K562 (cell line): ENCODE results near the gene CLCA2. TPM values are rescaled to one million over a fixed set of nuclear protein-coding genes. Genes with fewer than 3 reads are reported as not detected.

Experiments
- C11orf30 ChIP-seq: fragments of 450-650 bp; IDR thresholded peaks from 2 replicates; pipeline ENCODE4 v1.6.1; 2016; ENCODE audit warnings: low read depth, mild to moderate bottlenecking
- CXXC5 ChIP-seq: fragments of 250-450 bp; sonication (Bioruptor Pico); IDR thresholded peaks from 2 replicates; pipeline ENCODE4 v1.8.0; 2022; ENCODE audit warnings: inconsistent platforms, mild to moderate bottlenecking, moderate library complexity
- ELF1 ChIP-seq: fragments of 200-800 bp; sonication (Bioruptor generic); IDR thresholded peaks from 2 replicates; pipeline ENCODE4 v1.6.1; 2016; ENCODE audit warnings: missing genetic modification characterization, missing compliant biosample characterization
- ETS2 ChIP-seq: IDR thresholded peaks from 2 replicates; pipeline ENCODE4 v1.6.1; 2016; ENCODE audit warnings: borderline replicate concordance, missing genetic modification characterization, mild to moderate bottlenecking, moderate library complexity, missing compliant biosample characterization; ENCODE audit not compliant: poor library complexity, severe bottlenecking
- FOSL1 ChIP-seq: fragments of 200-800 bp; sonication (Bioruptor generic); conservative IDR thresholded peaks from 2 replicates; pipeline ENCODE4 v1.6.1; 2016; ENCODE audit warnings: missing genetic modification characterization, missing compliant biosample characterization
- FOXJ2 ChIP-seq: fragments of 200-800 bp; sonication (Bioruptor generic); IDR thresholded peaks from 2 replicates; pipeline ENCODE4 v1.6.1; 2016; ENCODE audit warnings: missing genetic modification characterization, missing compliant biosample characterization
- KAT8 ChIP-seq: fragments of 450-650 bp; IDR thresholded peaks from 2 replicates; pipeline ENCODE4 v1.6.1; 2016; ENCODE audit warnings: low read depth, mild to moderate bottlenecking
- NCOA1 ChIP-seq: fragments of 450-650 bp; IDR thresholded peaks from 2 replicates; pipeline ENCODE4 v1.6.1; 2016; ENCODE audit warnings: low read depth
- POLR2AphosphoS5 ChIP-seq: IDR thresholded peaks from 2 replicates; pipeline ENCODE4 v1.6.1; 2011; ENCODE audit warnings: mild to moderate bottlenecking, low read depth, low read length, moderate library complexity; ENCODE audit not compliant: control insufficient read depth, insufficient read depth
- PRMT5 ChIP-seq: sonication (generic); formaldehyde crosslinking; IDR thresholded peaks from 2 replicates; pipeline ENCODE4 v1.5.0; 2020; ENCODE audit warnings: missing genetic modification reagents
- SAP30 ChIP-seq: fragments of 200-600 bp; sonication (generic); IDR thresholded peaks from 2 replicates; pipeline ENCODE4 v1.6.1; 2012; ENCODE audit warnings: borderline replicate concordance, low read depth, mild to moderate bottlenecking, moderate library complexity, low read length, control low read depth, inconsistent platforms; ENCODE audit not compliant: insufficient read depth, poor library complexity, severe bottlenecking
- SREBF1 ChIP-seq: fragments of 150-350 bp; IDR thresholded peaks from 2 replicates; pipeline ENCODE4 v1.6.1; 2014; ENCODE audit warnings: antibody characterized with exemption, low read depth, low read length, borderline replicate concordance
- ZNF197 ChIP-seq: fragments of 200-800 bp; sonication (Bioruptor generic); IDR thresholded peaks from 2 replicates; pipeline ENCODE4 v1.6.1; 2016; ENCODE audit warnings: low read depth, missing genetic modification characterization, missing compliant biosample characterization
- ZNF384 ChIP-seq: IDR thresholded peaks from 2 replicates; pipeline ENCODE4 v1.6.1; 2012; ENCODE audit warnings: low read depth, low read length, improper control_type of control experiment
- polyA plus RNA-seq, 8 experiments: library from polyadenylated mRNA; depleted of rRNA in 4 of 8; stranded (reverse) in 5 of 8; unstranded in 3 of 8; fragments of >200 nt; fragmentation: Nextera tagmentation in 2 of 8; fragmentation: Illumina TruSeq in 1 of 8; extraction: Ambion mirVana in 2 of 8; extraction: Trizol in 1 of 8; gene quantifications; 2 replicates each; pipeline versions ENCODE4 v1.2.1 to v1.2.3, GENCODE V29; 2011 to 2014; ENCODE audit warnings: inconsistent platforms in 1 of 8, missing spikeins in 1 of 8
- total RNA-seq, 7 experiments: library from RNA; depleted of rRNA in 6 of 7; stranded (reverse); fragments of >200 nt in 6 of 7; fragmentation: Illumina TruSeq in 2 of 7; extraction: Trizol in 2 of 7; gene quantifications; 2 replicates each; pipeline versions ENCODE4 v1.2.1 to v1.2.3, GENCODE V29; 2011 to 2021; ENCODE audit warnings: low replicate concordance in 1 of 7
- TF ChIP-seq, protein P1 (sequence below): IDR thresholded peaks from 2 replicates; pipeline ENCODE4 v1.6.1; 2011; ENCODE audit not compliant: insufficient read length; ENCODE audit errors: extremely low read depth
- TF ChIP-seq, protein P2 (sequence below): fragments of 450-650 bp; formaldehyde crosslinking; conservative IDR thresholded peaks from 2 replicates; pipeline ENCODE4 v1.4.0; 2022; ENCODE audit warnings: mild to moderate bottlenecking, missing genetic modification characterization
- TF ChIP-seq, protein P3 (sequence below): fragments of 450-650 bp; IDR thresholded peaks from 2 replicates; pipeline ENCODE4 v1.6.1; 2016; ENCODE audit warnings: missing biosample characterization, missing genetic modification characterization
- TF ChIP-seq, protein P4 (sequence below): fragments of 450-650 bp; formaldehyde crosslinking; IDR thresholded peaks from 2 replicates; pipeline ENCODE4 v1.4.0; 2020; ENCODE audit warnings: mild to moderate bottlenecking, mixed read lengths
- TF ChIP-seq, protein P5 (sequence below): fragments of 250-450 bp; sonication (Bioruptor Pico); IDR thresholded peaks from 2 replicates; pipeline ENCODE4 v1.8.0; 2021; ENCODE audit warnings: moderate library complexity, mild to moderate bottlenecking, inconsistent platforms

The CLCA2 gene
- total and polyA plus RNA-seq, 9 of the 15 experiments (the other 6 are each of a cell fraction or from before 2014, with no cell fraction given) = 0.03 TPM; not detected in 8

GRCh38 chr1:86409416-86410021, 14.5 kb upstream of the CLCA2 start (continued):
- TF ChIP-seq, protein P1, sequence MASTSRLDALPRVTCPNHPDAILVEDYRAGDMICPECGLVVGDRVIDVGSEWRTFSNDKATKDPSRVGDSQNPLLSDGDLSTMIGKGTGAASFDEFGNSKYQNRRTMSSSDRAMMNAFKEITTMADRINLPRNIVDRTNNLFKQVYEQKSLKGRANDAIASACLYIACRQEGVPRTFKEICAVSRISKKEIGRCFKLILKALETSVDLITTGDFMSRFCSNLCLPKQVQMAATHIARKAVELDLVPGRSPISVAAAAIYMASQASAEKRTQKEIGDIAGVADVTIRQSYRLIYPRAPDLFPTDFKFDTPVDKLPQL = no peak
- TF ChIP-seq FOSL1 (tag) (peak; percentile 54), ETS2 (tag) (no peak), C11orf30 (peak; percentile 23; the same call in 1 of the 2 replicates), SREBF1 (no peak), CXXC5 (CRISPR knock-in tag) (0 out of 2 replicates have a peak, but pooled peaks have one; percentile 18), ELF1 (tag) (no peak), KAT8 (no peak), ZNF197 (CRISPR knock-in tag) (0 out of 2 replicates have a peak, but pooled peaks have one; percentile 40), SAP30 (no peak), ZNF384 (no peak), NCOA1 (no peak), POLR2AphosphoS5 (no peak), PRMT5 (no peak), FOXJ2 (tag) (no peak)
- TF ChIP-seq, protein P2, sequence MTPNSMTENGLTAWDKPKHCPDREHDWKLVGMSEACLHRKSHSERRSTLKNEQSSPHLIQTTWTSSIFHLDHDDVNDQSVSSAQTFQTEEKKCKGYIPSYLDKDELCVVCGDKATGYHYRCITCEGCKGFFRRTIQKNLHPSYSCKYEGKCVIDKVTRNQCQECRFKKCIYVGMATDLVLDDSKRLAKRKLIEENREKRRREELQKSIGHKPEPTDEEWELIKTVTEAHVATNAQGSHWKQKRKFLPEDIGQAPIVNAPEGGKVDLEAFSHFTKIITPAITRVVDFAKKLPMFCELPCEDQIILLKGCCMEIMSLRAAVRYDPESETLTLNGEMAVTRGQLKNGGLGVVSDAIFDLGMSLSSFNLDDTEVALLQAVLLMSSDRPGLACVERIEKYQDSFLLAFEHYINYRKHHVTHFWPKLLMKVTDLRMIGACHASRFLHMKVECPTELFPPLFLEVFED (CRISPR knock-in tag) = no peak
- TF ChIP-seq, protein P3, sequence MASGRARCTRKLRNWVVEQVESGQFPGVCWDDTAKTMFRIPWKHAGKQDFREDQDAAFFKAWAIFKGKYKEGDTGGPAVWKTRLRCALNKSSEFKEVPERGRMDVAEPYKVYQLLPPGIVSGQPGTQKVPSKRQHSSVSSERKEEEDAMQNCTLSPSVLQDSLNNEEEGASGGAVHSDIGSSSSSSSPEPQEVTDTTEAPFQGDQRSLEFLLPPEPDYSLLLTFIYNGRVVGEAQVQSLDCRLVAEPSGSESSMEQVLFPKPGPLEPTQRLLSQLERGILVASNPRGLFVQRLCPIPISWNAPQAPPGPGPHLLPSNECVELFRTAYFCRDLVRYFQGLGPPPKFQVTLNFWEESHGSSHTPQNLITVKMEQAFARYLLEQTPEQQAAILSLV = no peak; the same call in 1 of the 2 replicates
- TF ChIP-seq, protein P4, sequence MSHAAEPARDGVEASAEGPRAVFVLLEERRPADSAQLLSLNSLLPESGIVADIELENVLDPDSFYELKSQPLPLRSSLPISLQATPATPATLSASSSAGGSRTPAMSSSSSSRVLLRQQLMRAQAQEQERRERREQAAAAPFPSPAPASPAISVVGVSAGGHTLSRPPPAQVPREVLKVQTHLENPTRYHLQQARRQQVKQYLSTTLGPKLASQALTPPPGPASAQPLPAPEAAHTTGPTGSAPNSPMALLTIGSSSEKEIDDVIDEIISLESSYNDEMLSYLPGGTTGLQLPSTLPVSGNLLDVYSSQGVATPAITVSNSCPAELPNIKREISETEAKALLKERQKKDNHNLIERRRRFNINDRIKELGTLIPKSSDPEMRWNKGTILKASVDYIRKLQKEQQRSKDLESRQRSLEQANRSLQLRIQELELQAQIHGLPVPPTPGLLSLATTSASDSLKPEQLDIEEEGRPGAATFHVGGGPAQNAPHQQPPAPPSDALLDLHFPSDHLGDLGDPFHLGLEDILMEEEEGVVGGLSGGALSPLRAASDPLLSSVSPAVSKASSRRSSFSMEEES (CRISPR knock-in tag) = peak; percentile 66
- TF ChIP-seq, protein P5, sequence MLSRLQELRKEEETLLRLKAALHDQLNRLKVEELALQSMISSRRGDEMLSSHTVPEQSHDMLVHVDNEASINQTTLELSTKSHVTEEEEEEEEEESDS (CRISPR knock-in tag) = no peak
